ENCODE measurements around the gene FRY.

The FRY gene

DNA sequence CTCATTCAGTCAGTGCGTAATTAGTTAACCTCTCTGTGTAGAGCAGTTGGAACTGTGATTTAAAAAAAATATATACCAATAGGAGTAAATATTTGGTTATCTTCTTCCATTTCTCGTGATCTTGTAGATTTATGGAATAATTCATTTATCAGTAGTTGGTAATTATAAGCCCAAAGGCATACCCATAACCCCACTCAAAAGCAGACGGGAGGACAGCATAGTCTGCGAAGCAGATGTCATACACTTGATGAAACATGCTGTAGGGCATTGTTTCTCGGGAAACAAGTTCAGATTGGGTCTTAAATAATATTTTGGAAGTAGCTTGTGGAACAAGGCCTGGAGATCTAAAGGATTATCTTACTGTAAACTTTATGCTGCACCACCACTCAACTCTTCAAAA, 119.7 kb downstream of the FRY start:
- peak overlapping the region; percentile 80 to 89 for H3K27ac ChIP-seq
- TF ChIP-seq, protein P1, sequence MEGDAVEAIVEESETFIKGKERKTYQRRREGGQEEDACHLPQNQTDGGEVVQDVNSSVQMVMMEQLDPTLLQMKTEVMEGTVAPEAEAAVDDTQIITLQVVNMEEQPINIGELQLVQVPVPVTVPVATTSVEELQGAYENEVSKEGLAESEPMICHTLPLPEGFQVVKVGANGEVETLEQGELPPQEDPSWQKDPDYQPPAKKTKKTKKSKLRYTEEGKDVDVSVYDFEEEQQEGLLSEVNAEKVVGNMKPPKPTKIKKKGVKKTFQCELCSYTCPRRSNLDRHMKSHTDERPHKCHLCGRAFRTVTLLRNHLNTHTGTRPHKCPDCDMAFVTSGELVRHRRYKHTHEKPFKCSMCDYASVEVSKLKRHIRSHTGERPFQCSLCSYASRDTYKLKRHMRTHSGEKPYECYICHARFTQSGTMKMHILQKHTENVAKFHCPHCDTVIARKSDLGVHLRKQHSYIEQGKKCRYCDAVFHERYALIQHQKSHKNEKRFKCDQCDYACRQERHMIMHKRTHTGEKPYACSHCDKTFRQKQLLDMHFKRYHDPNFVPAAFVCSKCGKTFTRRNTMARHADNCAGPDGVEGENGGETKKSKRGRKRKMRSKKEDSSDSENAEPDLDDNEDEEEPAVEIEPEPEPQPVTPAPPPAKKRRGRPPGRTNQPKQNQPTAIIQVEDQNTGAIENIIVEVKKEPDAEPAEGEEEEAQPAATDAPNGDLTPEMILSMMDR (IDR thresholded peaks at IDR 0.05) = no peak
- DNase-seq (ENCODE audit: low spot score) = no peak

DNA sequence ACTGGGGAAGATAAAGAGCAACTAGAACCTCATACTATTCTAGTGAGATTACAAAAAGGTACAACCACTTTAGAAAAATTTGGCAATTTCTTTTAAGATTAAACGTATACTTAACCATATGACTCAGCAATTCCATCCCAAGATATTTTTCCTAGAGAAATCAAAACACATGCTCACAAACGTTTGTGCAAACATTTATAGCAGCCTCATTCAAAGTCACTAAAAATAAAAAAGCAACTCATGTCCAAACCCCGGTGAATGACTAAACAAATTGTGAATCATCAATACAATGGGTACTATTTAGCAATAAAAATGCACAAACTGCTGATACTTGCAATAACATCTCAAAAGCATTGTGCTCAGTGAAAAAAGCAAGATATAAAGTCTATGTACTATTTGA, 121.5 kb downstream of the FRY start:
- TF ChIP-seq, protein P1 (IDR thresholded peaks at IDR 0.05) = no peak
- peak overlapping the region; percentile 65 to 89 for H3K27ac ChIP-seq
- H3K4me3 ChIP-seq = no peak overlapping the region
- DNase-seq (ENCODE audit: low spot score) = no peak

More for the DNA sequence above, 119.7 kb downstream of the FRY start:
- no peak overlapping the region for H3K4me3 ChIP-seq

DNA sequence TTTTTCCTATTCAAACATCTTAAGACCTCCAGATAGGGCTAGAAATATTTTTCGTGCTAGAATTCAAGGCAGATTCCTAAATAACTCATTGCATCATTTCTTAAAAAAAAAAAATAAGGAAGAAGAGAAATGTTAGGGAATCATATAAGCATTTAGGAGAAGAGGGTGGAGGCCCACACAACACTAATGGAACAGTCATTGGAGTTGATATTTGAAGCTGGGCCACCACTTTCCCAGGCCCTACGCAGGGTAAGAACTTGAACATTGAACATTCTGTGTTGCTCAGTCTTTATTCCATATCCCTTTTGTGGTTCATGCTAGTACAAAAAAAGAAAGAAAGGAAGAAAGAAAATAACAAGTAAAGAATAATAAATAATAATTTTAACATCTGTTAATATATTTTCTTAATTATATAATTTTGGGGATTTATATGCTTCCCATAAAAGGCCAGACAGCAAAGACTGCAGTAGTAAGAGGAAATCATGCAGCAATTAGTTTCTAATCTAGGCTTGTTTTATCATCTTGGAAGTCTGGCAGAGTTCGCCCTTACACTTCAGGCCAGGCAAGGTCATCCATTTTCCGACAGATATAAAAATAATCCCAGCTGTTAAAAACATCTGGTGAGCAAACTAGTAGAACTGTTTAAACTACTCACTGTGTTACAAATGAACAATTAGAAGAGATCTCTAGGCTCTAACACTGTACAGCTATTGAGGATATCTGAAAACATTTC, 127.7 kb downstream of the FRY start:
- peak overlapping the region; percentile 47 to 62 for H3K27ac ChIP-seq
- H3K4me3 ChIP-seq = no peak overlapping the region
- DNase-seq (ENCODE audit: low spot score) = no peak
- TF ChIP-seq, protein P1 (IDR thresholded peaks at IDR 0.05) = no peak

GRCh38 chr13:32162395-32163005, 130.9 kb downstream of the FRY start:
- peak overlapping the region; percentile 38 to 79 for H3K27ac ChIP-seq

DNA sequence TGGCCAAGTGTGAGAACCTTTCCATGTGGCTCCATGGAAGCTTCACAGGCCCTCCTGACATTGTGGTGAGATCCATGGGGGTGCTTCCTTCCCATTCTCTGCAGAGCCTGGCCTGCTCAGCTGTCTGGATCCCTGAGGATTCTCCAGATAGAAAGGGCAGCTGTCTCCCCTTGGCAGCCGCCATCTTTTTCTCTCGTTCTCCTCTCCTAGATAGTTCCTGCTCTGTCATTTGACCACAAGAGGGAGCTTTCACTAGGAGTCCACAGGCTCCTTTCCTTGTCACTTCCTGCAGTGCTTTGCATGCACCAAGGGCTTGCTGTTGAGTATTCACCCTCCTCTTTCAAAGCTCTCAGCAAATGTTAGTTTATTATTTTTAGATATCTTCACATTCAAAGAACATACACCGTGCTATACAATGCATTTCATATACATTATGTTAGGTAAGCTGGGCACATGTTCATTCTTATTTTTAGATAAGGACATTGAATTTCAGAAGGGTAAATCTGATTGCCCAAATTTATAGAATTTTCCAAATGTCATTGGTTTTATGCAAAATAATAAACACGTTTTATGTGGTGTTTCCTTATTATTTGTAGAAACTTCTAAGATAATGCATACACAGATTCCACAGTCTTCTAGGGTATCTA, 133.2 kb downstream of the FRY start:
- Histone ChIP-seq H3K4me3 (no peak overlapping the region), H3K27ac (peak overlapping the region; percentile 75 to 79)
- DNase-seq (ENCODE audit: low spot score) = no peak

More at GRCh38 chr13:32162395-32163005, 130.9 kb downstream of the FRY start:
- no peak for DNase-seq (ENCODE audit: low spot score)
- H3K4me3 ChIP-seq = no peak overlapping the region
- TF ChIP-seq, protein P1 (IDR thresholded peaks at IDR 0.05) = no peak

DNA sequence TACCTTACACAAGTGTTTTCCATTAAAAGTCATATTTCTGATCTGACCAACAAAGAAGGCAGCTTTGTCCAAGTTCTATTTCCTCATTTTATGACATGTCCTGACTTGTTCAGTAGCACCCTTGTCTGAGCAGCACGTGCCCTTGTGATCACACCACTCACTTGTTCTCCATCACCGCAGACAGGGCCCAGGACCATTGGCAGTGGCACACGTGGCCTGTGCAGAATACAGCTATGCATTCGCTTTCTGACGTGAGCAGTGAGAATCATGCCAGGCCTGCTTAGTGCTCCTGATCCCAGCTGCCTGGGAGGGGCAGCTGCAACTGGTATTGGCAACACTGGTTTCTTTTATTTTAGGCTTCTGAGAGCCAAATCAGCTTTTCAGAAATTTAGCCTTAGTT, 134.2 kb downstream of the FRY start:
- DNase-seq (ENCODE audit: low spot score) = peak; percentile 78
- TF ChIP-seq, protein P1 (IDR thresholded peaks at IDR 0.05) = no peak
- Histone ChIP-seq H3K4me3 (no peak overlapping the region), H3K27ac (peak overlapping the region; percentile 79 to 80)

More for the DNA sequence above, 133.2 kb downstream of the FRY start:
- TF ChIP-seq, protein P1 (IDR thresholded peaks at IDR 0.05) = no peak
